ENCODE data around the gene PRL.

GRCh38 chr6:22302838-22303237 lies 6.0 kb upstream of the PRL start:
- TF ChIP-seq ZBTB7A (tag by site-specific recombination; IDR thresholded peaks at IDR 0.05; ENCODE audit: low read depth) (no peak), ZBTB1 (tag by site-specific recombination; IDR thresholded peaks at IDR 0.05) (no peak), ZNF449 (tag by site-specific recombination; IDR thresholded peaks at IDR 0.05) (no peak), KLF16 (tag by site-specific recombination; IDR thresholded peaks at IDR 0.05) (no peak), ZNF302 (tag by site-specific recombination; IDR thresholded peaks at IDR 0.05; ENCODE audit: low read depth) (no peak), CTCF (tag by site-specific recombination; IDR thresholded peaks at IDR 0.05) (no peak), ZNF76 (tag by site-specific recombination; IDR thresholded peaks at IDR 0.05; ENCODE audit: borderline replicate concordance, low read depth) (no peak), ZNF24 (tag by site-specific recombination; IDR thresholded peaks at IDR 0.05) (no peak), HOXD13 (CRISPR knock-in tag; IDR thresholded peaks at IDR 0.05; ENCODE audit: borderline replicate concordance) (no peak), ZNF239 (tag by site-specific recombination; IDR thresholded peaks at IDR 0.05) (no peak), ZNF394 (tag by site-specific recombination; IDR thresholded peaks at IDR 0.05; ENCODE audit: borderline replicate concordance) (no peak)

Data from HEK293 (cell line).